NCI-H1105 (cell line): ENCODE measurements around the gene IGSF21.

Experiments
- DNase-seq: peaks from one replicate; lab custom pipeline; 2025; lab: John Stamatoyannopoulos, UW

IGSF21 gene

GRCh38 chr1:18119771-18120377, 12.3 kb downstream of the IGSF21 start:
- DNase-seq: no peak

GRCh38 chr1:18120638-18121037, 13.0 kb downstream of the IGSF21 start:
- DNase-seq: no peak

GRCh38 chr1:18121072-18121820, 13.6 kb downstream of the IGSF21 start:
- DNase-seq: peak; percentile 60

- no peak for DNase-seq
Observed at GRCh38 chr1:18123467-18123992, 15.9 kb downstream of the IGSF21 start.

- no peak for DNase-seq
Observed at GRCh38 chr1:18124977-18125376, 17.4 kb downstream of the IGSF21 start.

- peak; percentile 12 for DNase-seq
Observed at GRCh38 chr1:18126616-18127015, 19.0 kb downstream of the IGSF21 start.

GRCh38 chr1:18128298-18128697, 20.7 kb downstream of the IGSF21 start:
- DNase-seq: no peak

- no peak for DNase-seq
Observed at GRCh38 chr1:18130356-18130755, 22.8 kb downstream of the IGSF21 start.

- no peak for DNase-seq
Observed at GRCh38 chr1:18132022-18132710, 24.6 kb downstream of the IGSF21 start.

GRCh38 chr1:18132711-18133541, 25.3 kb downstream of the IGSF21 start:
- no peak for DNase-seq

- DNase-seq: no peak
Observed at GRCh38 chr1:18134324-18135046, 26.9 kb downstream of the IGSF21 start.

- DNase-seq: no peak
Observed at GRCh38 chr1:18137759-18138345, 30.3 kb downstream of the IGSF21 start.

- DNase-seq: no peak
Observed at GRCh38 chr1:18139198-18139981, 31.8 kb downstream of the IGSF21 start.

- no peak for DNase-seq
Observed at GRCh38 chr1:18140411-18140810, 32.8 kb downstream of the IGSF21 start.

GRCh38 chr1:18141661-18142060, 34.1 kb downstream of the IGSF21 start:
- no peak for DNase-seq

GRCh38 chr1:18142471-18142870, 34.9 kb downstream of the IGSF21 start:
- no peak for DNase-seq

- DNase-seq: no peak
Observed at GRCh38 chr1:18142969-18143368, 35.4 kb downstream of the IGSF21 start.

GRCh38 chr1:18144062-18144461, 36.5 kb downstream of the IGSF21 start:
- no peak for DNase-seq

GRCh38 chr1:18144916-18145647, 37.5 kb downstream of the IGSF21 start:
- DNase-seq: no peak
